Naive thymus-derived CD8-positive, alpha-beta T cell (primary cell): Measurements from ENCODE around the gene FDX2. TPM values are rescaled to one million over a fixed set of nuclear protein-coding genes. Genes with fewer than 3 reads are reported as not detected.
A peak's percentile ranks its signal among the peaks of the same experiment; 100 is the strongest.

Experiments
- ATAC-seq, 2 donors: fragments of 150-1000 bp; cut with Tn5 transposase in 1 of 2; sonication (Bioruptor Pico), chemical (Tn5 transposase) in 1 of 2; 1 replicate in 1 of 2; 2 replicates in 1 of 2; pipeline ENCODE4 v1.10.0; 2021; ENCODE audit warnings: mild to moderate bottlenecking in 2 of 2, moderate library complexity in 2 of 2
- POLR2A ChIA-PET: fragments of 350-600 bp; sonication (Branson Sonifier 250); formaldehyde crosslinking; loops from one replicate; lab custom pipeline; 2021; ENCODE audit warnings: antibody characterized with exemption; lab: Charles Lee
- DNase-seq, 10 donors: peaks; one replicate each; pipeline versions ENCODE4 v3.0.0 to v3.0.0-alpha.2; 2020 to 2022
- H3K27ac Mint-ChIP-seq, 10 donors: one replicate each; pipeline ENCODE4 v1.8.0; 2020 to 2022; ENCODE audit warnings: mild to moderate bottlenecking in 10 of 10, mixed read lengths in 10 of 10, moderate library complexity in 4 of 10, inconsistent platforms in 1 of 10
- H3K27me3 Mint-ChIP-seq, 5 donors: one replicate each; pipeline ENCODE4 v1.8.0; 2021 to 2022; ENCODE audit warnings: mixed read lengths in 5 of 5
- H3K36me3 Mint-ChIP-seq, 3 donors: one replicate each; pipeline ENCODE4 v1.8.0; 2020 to 2022; ENCODE audit warnings: mixed read lengths in 3 of 3, mild to moderate bottlenecking in 2 of 3, inconsistent platforms in 1 of 3
- H3K4me1 Mint-ChIP-seq, 4 donors: one replicate each; pipeline ENCODE4 v1.8.0; 2021 to 2022; ENCODE audit warnings: mixed read lengths in 4 of 4
- H3K4me3 Mint-ChIP-seq, 10 donors: one replicate each; pipeline ENCODE4 v1.8.0; 2020 to 2022; ENCODE audit warnings: mild to moderate bottlenecking in 10 of 10, mixed read lengths in 10 of 10, moderate library complexity in 6 of 10, inconsistent platforms in 1 of 10
- H3K9me3 Mint-ChIP-seq, 9 donors: one replicate each; pipeline ENCODE4 v1.8.0; 2020 to 2022; ENCODE audit warnings: mixed read lengths in 9 of 9, mild to moderate bottlenecking in 3 of 9, inconsistent platforms in 1 of 9, moderate library complexity in 1 of 9
- polyA plus RNA-seq, 3 donors: library from polyadenylated mRNA; unstranded; fragments of 300-500 nt; fragmentation: Illumina TruSeq; gene quantifications; one replicate each; pipeline ENCODE4 v1.2.3, GENCODE V29; 2021
- total RNA-seq, 8 experiments: library from RNA in 2 of 8; stranded (reverse) in 2 of 8; gene quantifications; one replicate each; pipeline ENCODE4 v1.2.3 and lab custom pipeline; 2021 to 2026

FDX2 gene
- total and polyA plus RNA-seq, 5 experiments from 2014 or later: 11.9 to 26.7 (median 14.9) TPM

GRCh38 chr19:10329555-10329954 lies 13.7 kb upstream of the FDX2 start:
- no peaks in the 10 kb centered on the region for H3K9me3 Mint-ChIP-seq
- POLR2A ChIA-PET: interaction anchor here (1.6 to 1.8 kb wide), 2 partner anchors 49 to 59 kb away, joined by 5 to 6 read pairs; partner anchors contain the start of gene ICAM1
- H3K4me1 Mint-ChIP-seq: peaks cover 8 to 39% (median 34%) of the 10 kb centered on the region in 4 donors
- peak overlapping the region in 1 of 10 donors; percentile 41 for H3K27ac Mint-ChIP-seq
- no peaks in the 10 kb centered on the region for H3K27me3 Mint-ChIP-seq
- H3K4me3 Mint-ChIP-seq: no peak overlapping the region
- ATAC-seq (no peak), DNase-seq (no peak)
- H3K36me3 Mint-ChIP-seq: peaks cover 0 to 57% (median 7%) of the 10 kb centered on the region in 3 donors

DNA sequence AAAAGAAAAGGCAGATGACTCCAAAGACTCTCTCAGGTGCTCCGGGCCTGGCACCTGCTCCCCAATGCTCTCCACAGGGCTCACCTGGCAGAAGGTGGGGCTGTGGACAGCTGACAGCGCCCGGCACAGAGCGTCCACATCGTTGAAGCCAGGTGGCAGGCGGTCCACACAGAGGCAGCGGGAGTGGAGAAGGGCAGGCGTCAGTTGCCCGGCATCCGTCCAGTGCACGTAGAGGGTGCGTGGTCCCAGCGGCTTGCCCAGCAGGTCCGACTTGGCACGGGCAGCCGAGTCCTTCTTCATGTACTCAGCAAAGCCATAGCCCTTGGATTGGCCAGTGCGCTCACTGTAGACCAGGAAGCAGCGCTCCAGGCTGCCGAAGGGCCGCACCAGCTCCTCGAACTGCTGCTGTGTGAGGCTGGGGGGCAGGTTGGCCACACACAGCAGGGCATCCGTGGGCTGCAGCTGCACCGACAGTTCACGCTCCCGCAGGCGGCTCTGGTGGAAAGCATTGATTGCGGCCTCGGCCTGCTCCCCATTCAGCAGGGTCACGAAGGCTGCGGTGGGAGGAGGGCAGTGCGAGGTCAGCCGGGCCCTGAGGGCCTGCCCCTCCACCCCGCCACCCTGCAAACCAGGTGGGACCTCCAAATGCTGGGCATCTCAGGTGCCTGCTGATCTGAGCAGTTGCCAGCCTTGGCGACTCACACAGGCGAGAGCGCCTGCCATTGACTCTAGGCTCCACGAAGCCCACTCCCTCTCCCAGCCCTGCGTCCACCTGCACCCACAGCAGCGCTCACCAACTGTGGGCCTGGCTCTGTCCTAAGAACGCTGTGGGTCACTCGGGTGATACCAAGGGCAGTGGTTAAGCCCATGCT lies 13.0 kb upstream of the FDX2 start:
- no peak for ATAC-seq
- Mint-ChIP-seq H3K27ac (peak overlapping the region in 1 of 10 donors; percentile 34), H3K36me3 (peaks cover 0 to 62% (median 9%) of the 10 kb centered on the region in 3 donors), H3K4me3 (no peak overlapping the region), H3K9me3 (no peaks in the 10 kb centered on the region), H3K4me1 (peaks cover 8 to 34% (median 27%) of the 10 kb centered on the region in 4 donors), H3K27me3 (no peaks in the 10 kb centered on the region)
- no peak for DNase-seq
- POLR2A ChIA-PET: no interaction called here

DNA sequence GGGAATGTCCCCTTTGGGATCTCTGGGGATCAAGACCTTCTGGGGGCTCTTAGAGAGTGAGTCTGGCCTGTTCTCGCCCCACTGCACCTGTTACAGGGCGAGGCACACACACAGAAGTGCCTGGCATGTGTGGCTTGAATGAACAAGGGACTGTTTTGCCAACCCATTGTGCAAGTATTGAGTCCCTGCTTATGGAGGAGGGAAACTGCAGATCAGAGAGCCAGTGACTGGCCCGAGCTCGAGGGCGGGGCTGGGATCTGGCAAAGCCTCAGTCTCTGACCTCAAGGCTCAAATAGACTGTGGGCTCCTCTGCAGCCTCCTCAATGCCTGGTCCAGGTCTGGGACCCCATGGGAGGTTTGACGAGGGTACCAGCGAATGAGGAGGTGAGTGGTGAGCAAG lies 12.0 kb upstream of the FDX2 start:
- no peak overlapping the region for H3K4me3 Mint-ChIP-seq
- peaks cover 0 to 66% (median 5%) of the 10 kb centered on the region in 3 donors for H3K36me3 Mint-ChIP-seq
- POLR2A ChIA-PET: interaction anchor here (0.6 kb wide), 1 partner anchor 282 kb away, joined by 3 read pairs; no protein-coding TSS in a partner anchor
- no peaks in the 10 kb centered on the region for H3K27me3 Mint-ChIP-seq
- ATAC-seq (no peak), DNase-seq (no peak)
- H3K4me1 Mint-ChIP-seq: peaks cover 3 to 27% (median 18%) of the 10 kb centered on the region in 4 donors
- no peaks in the 10 kb centered on the region for H3K9me3 Mint-ChIP-seq
- no peak overlapping the region for H3K27ac Mint-ChIP-seq

DNA sequence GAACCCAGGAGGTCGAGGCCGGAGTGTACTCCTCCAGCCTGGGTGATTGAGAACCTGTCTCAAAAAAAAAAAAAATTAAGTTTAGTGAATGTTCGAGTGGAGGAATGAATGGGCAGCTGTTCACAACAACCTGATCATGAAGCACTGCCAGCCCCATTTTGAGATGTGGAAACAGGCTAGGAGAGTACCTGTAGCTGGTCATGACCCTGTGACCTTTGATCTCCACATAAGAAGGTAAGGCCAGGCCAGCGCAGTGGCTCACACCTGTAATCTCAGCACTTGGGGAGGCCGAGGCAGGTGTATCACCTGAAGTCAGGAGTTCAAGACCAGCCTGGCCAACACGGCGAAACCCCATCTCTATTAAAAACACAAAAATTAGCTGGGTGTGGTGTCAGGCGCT lies 9.9 kb upstream of the FDX2 start:
- no peak for DNase-seq
- POLR2A ChIA-PET: interaction anchor here (0.7 to 1.0 kb wide), 2 partner anchors 16 to 192 kb away, joined by 3 to 4 read pairs; no protein-coding TSS in a partner anchor
- Mint-ChIP-seq H3K27ac (no peak overlapping the region), H3K4me1 (peaks cover 4 to 12% (median 6%) of the 10 kb centered on the region in 4 donors), H3K27me3 (no peaks in the 10 kb centered on the region), H3K9me3 (no peaks in the 10 kb centered on the region), H3K4me3 (peak overlapping the region in 1 of 10 donors; percentile 29), H3K36me3 (peaks cover 0 to 69% (median 7%) of the 10 kb centered on the region in 3 donors)
- no peak for ATAC-seq

- POLR2A ChIA-PET: interaction anchor here (0.5 to 2.6 kb wide), 3 partner anchors 9 to 11 kb away, joined by 4 to 8 read pairs (median 5); partner anchors contain the start of gene RAVER1
- H3K4me3 Mint-ChIP-seq: no peak overlapping the region
- peaks cover 0 to 70% (median 10%) of the 10 kb centered on the region in 3 donors for H3K36me3 Mint-ChIP-seq
- no peaks in the 10 kb centered on the region for H3K27me3 Mint-ChIP-seq
- peaks cover 0 to 3% (median under 1%) of the 10 kb centered on the region in 4 donors for H3K4me1 Mint-ChIP-seq
- H3K9me3 Mint-ChIP-seq: no peaks in the 10 kb centered on the region
- ATAC-seq (no peak), DNase-seq (no peak)
- peak overlapping the region in 6 of 10 donors; percentile 1 to 64 (median 12) for H3K27ac Mint-ChIP-seq
These were observed 6.3 kb upstream of the FDX2 start for GRCh38 chr19:10321874-10322835.

- H3K4me3 Mint-ChIP-seq: no peak overlapping the region
- POLR2A ChIA-PET: interaction anchor here (0.5 to 1.2 kb wide), 4 partner anchors 10 to 94 kb away, joined by 3 to 10 read pairs (median 4); partner anchors contain the start of gene RAVER1
These were observed 5.6 kb upstream of the FDX2 start for GRCh38 chr19:10321417-10321797.

GRCh38 chr19:10320602-10321416 lies 5.0 kb upstream of the FDX2 start:
- Mint-ChIP-seq H3K36me3 (peaks cover 0 to 69% (median 11%) of the 10 kb centered on the region in 3 donors), H3K27me3 (no peaks in the 10 kb centered on the region), H3K27ac (no peak overlapping the region), H3K4me1 (peaks cover 4 to 7% (median 5%) of the 10 kb centered on the region in 4 donors), H3K9me3 (no peaks in the 10 kb centered on the region), H3K4me3 (no peak overlapping the region)
- POLR2A ChIA-PET: interaction anchor here (0.6 to 1.2 kb wide), 6 partner anchors 10 to 247 kb away, joined by 3 to 10 read pairs (median 4); partner anchors contain the start of gene RAVER1
- ATAC-seq: no peak
- DNase-seq: no peak

More at GRCh38 chr19:10321417-10321797, 5.6 kb upstream of the FDX2 start:
- Mint-ChIP-seq H3K27me3 (no peaks in the 10 kb centered on the region), H3K9me3 (no peaks in the 10 kb centered on the region), H3K36me3 (peaks cover 0 to 69% (median 10%) of the 10 kb centered on the region in 3 donors), H3K27ac (peak overlapping the region in 1 of 10 donors; percentile 20), H3K4me1 (peaks cover 0 to 3% (median under 1%) of the 10 kb centered on the region in 4 donors)
- no peak for DNase-seq
- ATAC-seq: no peak

DNA sequence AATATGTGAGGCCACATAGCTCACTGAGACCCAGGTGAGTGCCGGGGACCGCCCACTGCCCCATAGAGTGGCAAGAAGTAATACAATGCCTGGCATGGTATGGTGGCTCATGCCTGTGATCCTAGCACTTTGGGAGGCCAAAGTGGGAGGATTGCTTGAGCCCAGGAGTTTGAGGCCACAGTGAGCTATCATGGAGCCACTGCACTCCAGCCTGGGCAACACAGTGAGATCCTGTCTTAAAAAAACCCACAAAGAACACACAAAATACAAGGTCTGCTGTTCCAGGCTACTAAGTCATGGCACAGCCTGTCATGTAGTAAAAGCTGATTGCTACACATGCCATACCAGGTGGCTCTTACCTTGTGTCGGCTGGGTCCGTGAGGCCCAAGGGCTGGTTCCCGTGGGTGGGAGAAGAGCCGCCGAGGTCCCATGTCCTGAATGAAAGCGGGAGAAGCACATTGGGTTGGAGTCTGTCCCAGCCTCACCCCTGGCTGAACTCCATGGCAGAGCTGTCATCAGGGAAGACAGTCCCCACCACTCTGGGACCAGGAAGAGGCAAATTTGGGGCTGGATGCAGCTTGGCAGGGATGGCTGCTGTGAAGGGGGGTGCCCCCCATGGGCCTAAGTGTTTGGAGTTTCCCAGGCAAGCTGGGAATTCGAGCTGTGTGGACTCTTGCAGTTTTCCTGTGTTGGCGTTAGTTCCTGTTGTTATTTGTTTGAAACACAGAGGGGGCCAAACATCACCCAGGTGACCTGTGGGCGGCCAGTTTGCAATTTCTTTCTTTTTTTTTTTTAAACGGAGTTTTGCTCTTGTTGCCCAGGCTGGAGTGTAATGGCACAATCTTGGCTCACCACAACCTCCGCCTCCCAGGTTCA lies 3.2 kb upstream of the FDX2 start:
- Mint-ChIP-seq H3K9me3 (no peaks in the 10 kb centered on the region), H3K4me3 (no peak overlapping the region), H3K27ac (peak overlapping the region in 1 of 10 donors; percentile 11), H3K4me1 (peaks cover 7 to 19% (median 16%) of the 10 kb centered on the region in 4 donors), H3K27me3 (no peaks in the 10 kb centered on the region), H3K36me3 (peaks cover 0 to 53% (median 10%) of the 10 kb centered on the region in 3 donors)
- DNase-seq (no peak), ATAC-seq (no peak)
- POLR2A ChIA-PET: interaction anchor here (0.5 to 1.1 kb wide), 2 partner anchors 15 to 456 kb away, joined by 5 to 6 read pairs; partner anchors contain the start of gene RAVER1

DNA sequence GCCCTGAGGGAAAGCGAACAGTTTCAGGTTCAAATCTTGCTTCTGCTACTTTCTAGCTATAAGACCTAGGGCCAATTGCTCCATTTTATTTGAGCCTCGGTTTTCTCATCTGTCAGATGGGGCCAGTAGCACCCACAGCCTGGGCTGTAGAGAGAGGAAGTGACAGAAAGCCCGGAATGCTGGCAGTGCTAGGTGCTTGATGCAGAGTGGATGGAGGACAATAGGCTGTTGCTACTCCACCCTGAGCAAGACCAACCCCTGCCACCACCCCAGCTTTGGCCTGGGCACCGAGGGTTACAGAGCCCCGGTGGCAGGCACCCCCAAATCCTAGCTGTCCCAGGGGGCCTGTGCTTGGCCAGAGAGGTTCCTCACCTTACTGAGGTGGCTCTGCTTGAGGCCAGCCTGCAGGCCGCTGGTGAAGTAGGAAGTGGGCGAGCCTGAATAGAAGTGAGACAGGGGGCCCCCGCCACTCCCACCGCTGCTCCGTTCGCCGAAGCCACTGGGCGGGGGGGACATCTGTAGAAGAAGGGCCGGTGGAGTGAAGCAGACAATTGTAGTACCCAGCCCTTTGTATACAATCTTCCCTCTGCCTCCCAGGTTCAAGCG lies 2.1 kb upstream of the FDX2 start:
- H3K9me3 Mint-ChIP-seq: no peaks in the 10 kb centered on the region
- H3K4me3 Mint-ChIP-seq: peak overlapping the region in 1 of 10 donors; percentile 11
- H3K27me3 Mint-ChIP-seq: no peaks in the 10 kb centered on the region
- H3K4me1 Mint-ChIP-seq: peaks cover 7 to 24% (median 16%) of the 10 kb centered on the region in 4 donors
- no peak overlapping the region for H3K27ac Mint-ChIP-seq
- ATAC-seq (no peak), DNase-seq (no peak)
- POLR2A ChIA-PET: interaction anchor here (1.1 kb wide), 1 partner anchor 16 kb away, joined by 5 read pairs; the partner anchor contains the start of gene RAVER1
- H3K36me3 Mint-ChIP-seq: peaks cover 0 to 45% (median 10%) of the 10 kb centered on the region in 3 donors
